Measurements from ENCODE around the gene TAS2R43.
"Not testable (repeated sequence)": the region's sequence is repeated elsewhere in the genome, so short reads cannot be mapped to it uniquely, and the experiment has no call there.

Gene TAS2R43

DNA sequence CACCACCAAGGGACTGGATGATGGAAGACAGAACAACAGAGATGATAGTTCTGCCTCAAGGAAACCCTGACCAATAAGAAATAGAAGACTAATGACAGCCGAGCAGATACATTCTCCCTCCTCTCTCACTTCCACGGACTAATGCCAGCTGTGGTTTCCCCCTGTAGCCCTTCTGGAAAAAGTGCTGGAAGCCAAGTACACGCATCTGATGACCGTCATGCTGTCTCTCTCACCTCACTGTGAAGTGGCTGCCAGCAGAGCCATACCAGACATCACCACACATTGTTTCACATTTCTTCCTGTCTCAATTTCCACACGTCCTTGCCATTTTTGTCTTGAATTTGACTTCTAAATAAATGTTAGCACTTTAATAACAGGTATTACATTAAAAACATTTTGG, 2.9 kb downstream of the TAS2R43 start:
- H3K9me3 ChIP-seq (ENCODE audit: low read length) = no peaks in the 10 kb centered on the region
- H3K27me3 ChIP-seq (ENCODE audit: insufficient read depth, low read length) = no peaks in the 10 kb centered on the region
- H3K4me3 ChIP-seq (ENCODE audit: low read length) = no peak overlapping the region
- H2AFZ ChIP-seq (ENCODE audit: low read depth, low read length) = no peak overlapping the region
- H3K36me3 ChIP-seq (ENCODE audit: insufficient read depth, low read length) = no peaks in the 10 kb centered on the region
- no peaks in the 10 kb centered on the region for H3K4me1 ChIP-seq (ENCODE audit: insufficient read depth, low read length)

DNA sequence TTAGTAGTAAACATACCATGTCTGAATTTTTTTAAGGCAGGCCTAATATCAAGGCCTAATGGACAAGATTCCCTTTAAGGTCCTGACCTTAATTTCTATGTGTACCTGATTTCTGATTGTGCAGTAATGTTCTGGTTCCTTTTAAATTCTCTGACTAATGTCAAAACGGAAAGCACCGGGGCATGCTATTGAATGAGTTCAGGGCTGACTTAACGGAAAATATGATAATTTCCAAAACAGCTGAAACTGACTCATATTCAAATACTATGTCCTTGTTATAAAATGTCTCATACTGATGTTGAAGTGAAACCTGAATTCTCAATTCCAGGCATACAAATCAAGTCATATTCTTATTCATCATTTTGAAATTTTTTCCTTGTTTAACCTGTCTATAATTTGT, 6.7 kb downstream of the TAS2R43 start:
- Histone ChIP-seq H3K4me1 (ENCODE audit: insufficient read depth, low read length) (no peaks in the 10 kb centered on the region), H3K27me3 (ENCODE audit: insufficient read depth, low read length) (no peaks in the 10 kb centered on the region), H3K4me3 (ENCODE audit: low read length) (no peak overlapping the region), H2AFZ (ENCODE audit: low read depth, low read length) (no peak overlapping the region), H3K36me3 (ENCODE audit: insufficient read depth, low read length) (no peaks in the 10 kb centered on the region), H3K9me3 (ENCODE audit: low read length) (no peaks in the 10 kb centered on the region)

DNA sequence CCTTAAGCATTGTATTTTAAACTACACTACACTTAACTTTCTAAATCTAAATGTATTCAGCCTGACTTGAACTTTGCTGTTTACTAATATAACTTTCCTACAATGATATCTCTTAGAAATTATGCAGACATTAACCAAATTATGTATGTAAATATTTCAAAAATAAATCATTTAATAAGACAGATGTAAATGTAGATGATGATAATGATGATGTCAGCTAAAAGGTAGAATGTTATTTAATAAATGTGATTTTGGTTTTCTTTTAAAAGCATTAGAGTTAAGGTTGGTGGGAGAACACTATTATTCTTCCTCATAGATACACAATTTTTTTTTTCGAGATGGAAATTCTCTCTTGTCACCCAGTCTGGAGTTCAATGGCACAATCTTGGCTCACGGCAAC, 10.1 kb downstream of the TAS2R43 start:
- Histone ChIP-seq H3K4me3 (ENCODE audit: low read length) (no peak overlapping the region), H3K27me3 (ENCODE audit: insufficient read depth, low read length) (no peaks in the 10 kb centered on the region), H2AFZ (ENCODE audit: low read depth, low read length) (no peak overlapping the region), H3K9me3 (ENCODE audit: low read length) (no peaks in the 10 kb centered on the region), H3K4me1 (ENCODE audit: insufficient read depth, low read length) (no peaks in the 10 kb centered on the region), H3K36me3 (ENCODE audit: insufficient read depth, low read length) (no peaks in the 10 kb centered on the region)

DNA sequence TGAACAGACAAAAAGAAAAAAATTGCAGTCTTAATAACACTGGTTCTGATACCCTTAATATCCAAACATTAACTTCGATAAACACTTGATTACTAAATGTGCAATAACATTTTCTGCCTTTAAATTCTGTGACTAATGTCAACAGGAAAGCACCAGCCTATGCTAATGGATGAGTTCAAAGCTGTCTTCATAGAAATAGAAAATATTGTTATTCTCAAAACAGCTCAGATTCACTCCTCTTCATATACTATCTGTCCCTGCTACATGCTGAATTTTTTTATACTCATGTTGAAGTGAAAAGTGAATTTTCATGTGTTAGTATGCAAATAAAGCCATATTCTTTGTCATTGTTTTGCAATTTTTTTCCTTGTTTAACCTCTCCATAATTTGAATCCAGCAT, 13.9 kb downstream of the TAS2R43 start:
- Histone ChIP-seq H3K4me3 (ENCODE audit: low read length) (no peak overlapping the region), H3K27me3 (ENCODE audit: insufficient read depth, low read length) (no peaks in the 10 kb centered on the region), H3K36me3 (ENCODE audit: insufficient read depth, low read length) (no peaks in the 10 kb centered on the region), H3K4me1 (ENCODE audit: insufficient read depth, low read length) (no peaks in the 10 kb centered on the region), H2AFZ (ENCODE audit: low read depth, low read length) (no peak overlapping the region), H3K9me3 (ENCODE audit: low read length) (no peaks in the 10 kb centered on the region)

DNA sequence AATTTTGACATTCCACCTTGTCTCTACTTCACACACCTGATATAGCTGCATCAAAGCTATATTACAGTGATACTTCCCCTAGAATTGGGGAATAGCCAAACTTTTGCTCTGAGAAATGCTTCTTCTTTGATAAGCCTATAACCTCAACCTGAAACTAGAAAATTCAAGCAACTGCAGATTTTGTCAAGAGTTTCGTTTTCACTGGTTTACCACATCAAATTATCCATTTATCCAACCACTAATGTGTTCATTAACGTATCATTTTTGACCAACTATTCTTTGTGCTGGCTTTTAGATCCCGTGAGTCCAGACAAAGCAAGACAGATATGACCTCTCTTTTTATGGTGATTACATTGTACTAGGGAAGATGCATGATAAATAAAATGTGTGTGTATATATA, 16.5 kb downstream of the TAS2R43 start:
- Histone ChIP-seq H3K36me3 (ENCODE audit: insufficient read depth, low read length) (peaks cover 3% of the 10 kb centered on the region), H3K4me1 (ENCODE audit: insufficient read depth, low read length) (no peaks in the 10 kb centered on the region), H3K27me3 (ENCODE audit: insufficient read depth, low read length) (no peaks in the 10 kb centered on the region), H3K9me3 (ENCODE audit: low read length) (no peaks in the 10 kb centered on the region), H2AFZ (ENCODE audit: low read depth, low read length) (no peak overlapping the region), H3K4me3 (ENCODE audit: low read length) (no peak overlapping the region)

DNA sequence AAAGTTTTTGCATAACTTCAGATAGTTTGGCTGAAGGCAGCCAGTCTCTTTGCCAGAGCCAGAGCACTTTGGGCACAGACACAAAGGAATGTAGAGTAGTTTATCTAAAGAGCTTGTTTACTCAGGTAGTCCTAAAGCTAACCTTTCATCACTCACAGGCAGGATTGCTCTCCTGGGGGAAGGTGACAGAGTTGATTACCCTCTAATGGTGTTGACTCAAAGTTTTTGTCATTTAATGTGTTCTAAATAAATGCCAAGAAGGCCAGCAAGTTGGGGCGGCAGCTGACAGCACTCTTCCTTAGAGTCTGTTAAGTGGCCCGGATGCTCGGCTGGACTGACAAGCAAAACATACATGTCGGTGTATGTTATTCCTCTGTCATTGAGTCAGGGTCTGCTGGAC, 20.7 kb downstream of the TAS2R43 start:
- Histone ChIP-seq H3K36me3 (ENCODE audit: insufficient read depth, low read length) (peaks cover 3% of the 10 kb centered on the region), H3K9me3 (ENCODE audit: low read length) (no peaks in the 10 kb centered on the region), H3K4me1 (ENCODE audit: insufficient read depth, low read length) (no peaks in the 10 kb centered on the region), H3K4me3 (ENCODE audit: low read length) (no peak overlapping the region), H2AFZ (ENCODE audit: low read depth, low read length) (no peak overlapping the region), H3K27me3 (ENCODE audit: insufficient read depth, low read length) (no peaks in the 10 kb centered on the region)

DNA sequence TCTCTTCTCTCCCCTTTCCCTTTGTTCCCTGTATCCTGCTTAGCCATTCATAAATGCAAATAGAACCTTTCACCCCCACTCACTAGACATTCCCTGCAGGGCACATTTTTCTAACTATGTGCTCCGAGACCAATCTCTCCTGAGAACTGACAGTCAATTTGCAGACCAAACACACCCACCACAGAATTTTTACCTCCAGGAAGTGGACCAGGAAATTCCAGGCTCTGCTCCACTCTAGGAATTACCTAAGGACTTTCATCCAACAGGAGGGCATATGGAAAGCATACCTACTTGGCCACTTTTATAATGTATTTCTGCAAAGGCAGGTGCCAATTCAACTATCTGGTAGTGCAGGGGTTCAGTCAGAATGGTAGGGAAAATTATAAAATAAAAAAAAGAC, 21.1 kb downstream of the TAS2R43 start:
- peaks cover 3% of the 10 kb centered on the region for H3K36me3 ChIP-seq (ENCODE audit: insufficient read depth, low read length)
- H3K4me1 ChIP-seq (ENCODE audit: insufficient read depth, low read length) = no peaks in the 10 kb centered on the region
- H2AFZ ChIP-seq (ENCODE audit: low read depth, low read length) = no peak overlapping the region
- no peak overlapping the region for H3K4me3 ChIP-seq (ENCODE audit: low read length)
- H3K9me3 ChIP-seq (ENCODE audit: low read length) = no peaks in the 10 kb centered on the region
- no peaks in the 10 kb centered on the region for H3K27me3 ChIP-seq (ENCODE audit: insufficient read depth, low read length)

DNA sequence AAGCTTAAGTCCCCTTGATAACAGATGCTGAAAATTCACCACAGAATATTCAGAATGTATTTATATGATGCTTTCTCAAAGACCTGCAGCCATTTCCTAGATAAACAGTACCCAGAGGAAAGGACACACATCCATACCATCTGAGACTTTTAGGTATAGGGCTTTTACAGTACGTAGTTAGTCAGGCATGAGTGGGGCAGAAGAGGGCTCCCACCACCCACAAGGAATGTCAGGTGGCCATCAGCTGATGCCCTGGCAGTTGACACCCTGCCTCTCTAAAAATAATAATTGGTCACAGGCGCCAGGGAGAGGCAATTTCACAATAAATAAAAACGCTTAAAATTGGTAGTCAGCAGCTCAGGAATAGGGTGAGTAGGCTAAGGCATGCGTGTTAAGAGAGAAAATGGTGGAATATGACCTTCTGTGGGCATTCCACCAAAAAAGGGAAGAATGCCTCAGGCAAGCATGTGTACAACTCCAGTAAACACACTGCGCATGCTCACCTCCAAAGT, 22.2 kb downstream of the TAS2R43 start:
- H3K27me3 ChIP-seq (ENCODE audit: insufficient read depth, low read length) = no peaks in the 10 kb centered on the region
- no peak overlapping the region for H3K4me3 ChIP-seq (ENCODE audit: low read length)
- no peaks in the 10 kb centered on the region for H3K9me3 ChIP-seq (ENCODE audit: low read length)
- no peaks in the 10 kb centered on the region for H3K4me1 ChIP-seq (ENCODE audit: insufficient read depth, low read length)
- peaks cover 3% of the 10 kb centered on the region for H3K36me3 ChIP-seq (ENCODE audit: insufficient read depth, low read length)
- no peak overlapping the region for H2AFZ ChIP-seq (ENCODE audit: low read depth, low read length)

DNA sequence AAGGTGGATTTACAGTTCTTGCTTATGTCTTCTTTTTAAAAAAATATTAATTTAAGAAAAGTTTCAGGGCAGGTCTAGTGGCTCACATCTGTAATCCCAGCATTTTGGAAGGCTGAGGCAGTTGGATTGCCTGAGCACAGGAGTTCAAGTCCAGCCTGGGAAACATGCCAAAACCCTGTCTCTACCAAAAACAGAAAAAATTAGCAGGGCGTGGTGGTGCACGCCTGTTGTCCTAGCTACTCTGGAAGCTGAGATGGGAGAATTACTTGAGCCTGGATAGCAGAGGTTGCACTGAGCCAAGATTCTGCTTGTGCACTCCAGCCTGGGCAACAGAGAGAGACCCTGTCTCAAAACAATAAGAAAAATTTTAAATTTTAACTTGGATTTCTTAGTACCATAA, 24.6 kb downstream of the TAS2R43 start:
- H2AFZ ChIP-seq (ENCODE audit: low read depth, low read length) = no peak overlapping the region
- peaks cover 3% of the 10 kb centered on the region for H3K9me3 ChIP-seq (ENCODE audit: low read length)
- no peak overlapping the region for H3K4me3 ChIP-seq (ENCODE audit: low read length)
- H3K4me1 ChIP-seq (ENCODE audit: insufficient read depth, low read length) = no peaks in the 10 kb centered on the region
- H3K36me3 ChIP-seq (ENCODE audit: insufficient read depth, low read length) = peaks cover 3% of the 10 kb centered on the region
- H3K27me3 ChIP-seq (ENCODE audit: insufficient read depth, low read length) = no peaks in the 10 kb centered on the region

DNA sequence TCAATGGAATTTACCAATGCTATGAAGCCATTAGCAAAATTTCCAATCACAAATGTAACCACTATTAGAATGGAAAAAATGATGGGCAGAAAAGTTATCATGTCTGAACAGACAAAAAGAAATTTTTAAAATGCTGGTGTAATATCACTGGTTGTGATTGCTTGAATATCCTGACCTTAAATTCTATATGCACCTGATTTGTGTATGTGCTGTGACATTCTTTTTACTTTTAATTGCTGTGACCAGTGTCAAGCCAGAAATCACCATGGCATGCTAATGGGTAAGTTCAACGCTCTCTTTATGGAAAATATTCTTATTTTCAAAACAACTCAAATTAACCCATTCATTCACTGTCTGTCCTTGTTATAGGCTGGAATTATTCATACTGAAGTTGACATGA, 29.9 kb downstream of the TAS2R43 start, which contains the start of gene TAS2R46:
TSS of gene TAS2R46 (minus strand) at position 101 of the 400 bp plus-strand sequence. CDS start at position 101, 0 bp downstream.
- H3K9me3 ChIP-seq (ENCODE audit: low read length); H3K36me3 ChIP-seq (ENCODE audit: insufficient read depth, low read length); H2AFZ ChIP-seq (ENCODE audit: low read depth, low read length); H3K27me3 ChIP-seq (ENCODE audit: insufficient read depth, low read length); H3K4me1 ChIP-seq (ENCODE audit: insufficient read depth, low read length); H3K4me3 ChIP-seq (ENCODE audit: low read length): not testable (repeated sequence)

DNA sequence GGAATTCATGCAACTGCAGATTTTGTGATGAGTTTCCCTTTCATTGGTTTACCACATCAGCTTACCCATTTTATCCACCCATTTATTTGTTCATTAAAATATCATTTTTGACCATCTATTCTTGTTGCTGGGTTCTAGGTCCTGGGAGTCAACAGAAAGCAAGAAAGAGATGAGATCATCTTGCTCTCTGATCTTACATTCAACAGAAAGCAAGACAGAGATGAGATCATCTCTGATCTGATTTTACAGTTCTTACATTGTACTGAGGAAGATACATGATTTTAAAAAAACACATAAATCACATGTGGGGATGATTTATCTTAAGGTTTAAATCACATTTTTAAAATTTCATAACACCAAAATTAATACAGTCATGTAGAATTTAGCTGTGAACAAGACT, 32.3 kb downstream of the TAS2R43 start:
- Histone ChIP-seq H3K4me3 (ENCODE audit: low read length) (no peak overlapping the region), H3K36me3 (ENCODE audit: insufficient read depth, low read length) (no peaks in the 10 kb centered on the region), H3K9me3 (ENCODE audit: low read length) (peaks cover 2% of the 10 kb centered on the region), H3K4me1 (ENCODE audit: insufficient read depth, low read length) (no peaks in the 10 kb centered on the region), H3K27me3 (ENCODE audit: insufficient read depth, low read length) (no peaks in the 10 kb centered on the region), H2AFZ (ENCODE audit: low read depth, low read length) (no peak overlapping the region)

DNA sequence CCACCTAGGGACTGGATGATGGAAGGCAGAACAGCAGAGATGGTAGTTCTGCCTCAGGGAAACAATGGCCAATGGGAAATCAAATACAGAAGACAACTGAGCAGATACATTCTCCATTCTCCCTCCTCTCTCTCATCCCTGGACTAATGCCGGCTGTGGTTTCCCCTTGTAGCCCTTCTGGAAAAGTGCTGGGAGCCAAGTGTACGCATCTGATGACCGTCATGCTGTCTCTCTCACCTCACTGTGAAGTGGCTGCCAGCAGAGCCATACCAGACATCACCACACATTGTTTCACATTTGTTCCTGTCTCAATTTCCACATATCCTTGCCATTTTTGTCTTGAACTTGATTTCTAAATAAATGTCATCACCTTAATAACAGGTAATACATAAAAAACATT, 33.1 kb downstream of the TAS2R43 start:
- Histone ChIP-seq H3K9me3 (ENCODE audit: low read length) (no peaks in the 10 kb centered on the region), H3K4me3 (ENCODE audit: low read length) (no peak overlapping the region), H3K4me1 (ENCODE audit: insufficient read depth, low read length) (no peaks in the 10 kb centered on the region), H3K27me3 (ENCODE audit: insufficient read depth, low read length) (no peaks in the 10 kb centered on the region), H2AFZ (ENCODE audit: low read depth, low read length) (no peak overlapping the region), H3K36me3 (ENCODE audit: insufficient read depth, low read length) (no peaks in the 10 kb centered on the region)

DNA sequence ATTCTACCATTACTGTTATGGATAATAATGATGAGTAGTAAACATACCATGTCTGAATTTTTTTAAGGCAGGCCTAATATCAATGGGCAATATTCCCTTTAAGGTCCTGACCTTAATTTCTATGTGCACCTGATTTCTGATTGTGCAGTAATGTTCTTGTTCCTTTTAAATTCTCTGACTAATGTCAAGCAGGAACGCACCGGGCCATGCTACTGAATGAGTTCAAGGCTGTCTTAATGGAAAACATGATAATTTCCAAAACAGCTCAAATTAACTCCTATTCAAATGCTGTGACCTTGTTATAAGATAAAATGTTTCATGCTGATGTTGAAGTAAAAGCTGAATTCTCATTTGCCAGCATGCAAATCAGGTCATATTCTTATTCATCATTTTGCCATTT, 36.8 kb downstream of the TAS2R43 start:
- H3K4me3 ChIP-seq (ENCODE audit: low read length) = no peak overlapping the region
- H2AFZ ChIP-seq (ENCODE audit: low read depth, low read length) = no peak overlapping the region
- peaks cover 4% of the 10 kb centered on the region for H3K36me3 ChIP-seq (ENCODE audit: insufficient read depth, low read length)
- peaks cover 10% of the 10 kb centered on the region for H3K9me3 ChIP-seq (ENCODE audit: low read length)
- H3K27me3 ChIP-seq (ENCODE audit: insufficient read depth, low read length) = no peaks in the 10 kb centered on the region
- no peaks in the 10 kb centered on the region for H3K4me1 ChIP-seq (ENCODE audit: insufficient read depth, low read length)

DNA sequence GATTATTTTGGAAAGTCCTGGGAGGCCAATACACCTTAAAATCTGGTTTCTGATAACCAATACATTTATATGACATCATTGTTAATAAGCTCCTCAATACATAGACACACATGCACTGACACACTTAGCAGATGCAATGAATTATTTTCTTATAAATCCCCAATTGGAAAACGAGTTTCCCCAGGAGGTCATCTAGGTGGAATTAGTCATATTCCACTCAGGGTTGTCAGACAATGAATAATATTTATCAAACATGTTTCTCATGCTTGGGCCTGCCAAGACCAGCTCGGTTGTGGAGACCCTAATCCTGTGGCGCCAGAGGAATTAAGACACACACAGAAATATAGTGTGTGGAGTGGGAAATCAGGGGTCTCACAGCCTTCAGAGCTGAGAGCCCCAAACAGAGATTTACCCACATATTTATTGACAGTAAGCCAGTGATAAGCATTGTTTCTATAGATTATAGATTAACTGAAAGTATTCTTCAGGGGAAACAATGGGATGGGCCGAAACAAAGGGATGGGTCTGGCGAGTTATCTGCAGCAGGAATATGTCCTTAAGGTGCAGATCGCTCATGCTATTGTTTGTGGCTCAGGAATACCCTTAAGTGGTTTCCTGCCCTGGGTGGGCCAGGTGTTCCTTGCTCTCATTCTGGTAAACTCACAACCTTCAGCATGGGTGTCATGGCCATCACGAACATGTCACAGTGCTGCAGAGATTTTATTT, 42.1 kb downstream of the TAS2R43 start:
- not testable (repeated sequence) for H3K27me3 ChIP-seq (ENCODE audit: insufficient read depth, low read length); H2AFZ ChIP-seq (ENCODE audit: low read depth, low read length); H3K4me1 ChIP-seq (ENCODE audit: insufficient read depth, low read length); H3K4me3 ChIP-seq (ENCODE audit: low read length)
- Histone ChIP-seq H3K9me3 (ENCODE audit: low read length) (peaks cover 12% of the 10 kb centered on the region), H3K36me3 (ENCODE audit: insufficient read depth, low read length) (peaks cover 17% of the 10 kb centered on the region)
